HEK293T (cell line): ENCODE data around the gene E2F2.

Experiments used
- FOXK2 ChIP-seq: fragments of 450-650 bp; IDR thresholded peaks from 2 replicates; pipeline ENCODE4 v1.6.1; 2016; ENCODE audit warnings: mild to moderate bottlenecking
- TARDBP ChIP-seq: fragments of 450-650 bp; IDR thresholded peaks from 2 replicates; pipeline ENCODE4 v1.6.1; 2016
- TF ChIP-seq, protein P1 (sequence below): fragments of 450-650 bp; IDR thresholded peaks from 2 replicates; pipeline ENCODE4 v1.6.1; 2016

GRCh38 chr1:23561813-23562100 is 30.7 kb upstream of the E2F2 start:
- TF ChIP-seq FOXK2 (no peak), TARDBP (no peak)
- TF ChIP-seq, protein P1, sequence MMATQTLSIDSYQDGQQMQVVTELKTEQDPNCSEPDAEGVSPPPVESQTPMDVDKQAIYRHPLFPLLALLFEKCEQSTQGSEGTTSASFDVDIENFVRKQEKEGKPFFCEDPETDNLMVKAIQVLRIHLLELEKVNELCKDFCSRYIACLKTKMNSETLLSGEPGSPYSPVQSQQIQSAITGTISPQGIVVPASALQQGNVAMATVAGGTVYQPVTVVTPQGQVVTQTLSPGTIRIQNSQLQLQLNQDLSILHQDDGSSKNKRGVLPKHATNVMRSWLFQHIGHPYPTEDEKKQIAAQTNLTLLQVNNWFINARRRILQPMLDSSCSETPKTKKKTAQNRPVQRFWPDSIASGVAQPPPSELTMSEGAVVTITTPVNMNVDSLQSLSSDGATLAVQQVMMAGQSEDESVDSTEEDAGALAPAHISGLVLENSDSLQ, result no peak
